ENCODE results near the gene ARL9. TPM values are rescaled to one million over a fixed set of nuclear protein-coding genes. Genes with fewer than 3 reads are reported as not detected.
A peak's percentile ranks its signal among the peaks of the same experiment; 100 is the strongest.

ARL9 gene
- total and polyA plus RNA-seq, 9 of the 15 experiments (the other 6 are each of a cell fraction or from before 2014, with no cell fraction given): 0.10 to 0.15 (median 0.11) TPM; not detected in 6

DNA sequence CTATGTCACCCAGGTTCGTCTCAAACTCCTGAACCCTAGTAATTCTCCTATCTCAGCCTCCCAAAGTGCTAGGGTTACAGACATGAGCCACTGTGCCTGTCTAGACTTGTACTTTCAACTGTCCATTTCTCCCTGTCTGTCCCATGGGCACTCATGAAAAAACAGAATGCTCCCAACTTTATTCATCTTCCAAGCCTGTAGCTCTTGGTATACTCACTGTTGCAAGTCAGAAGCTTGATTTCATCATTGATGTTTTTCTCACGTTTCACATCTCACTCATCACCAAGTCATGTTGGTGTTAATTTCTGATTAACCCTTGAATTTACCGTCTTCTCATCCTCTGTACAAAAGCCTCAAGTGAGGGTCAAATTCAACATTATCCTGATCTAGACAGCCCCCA lies 45.5 kb upstream of the ARL9 start:
- H4K20me1 ChIP-seq (replicated peaks; ENCODE audit: control insufficient read depth, insufficient read depth, low read length): no peaks in the 10 kb centered on the region
- H3K4me1 ChIP-seq (replicated peaks in 1 of 2; ENCODE audit: control insufficient read depth in 2 of 2, insufficient read depth in 2 of 2, low read length in 2 of 2): peaks cover 0 to 9% of the 10 kb centered on the region in 2 experiments; a peak in 3 of 5 replicates
- FAIRE-seq: no peak
- no peak overlapping the region for H3K9ac ChIP-seq (ENCODE audit: insufficient read depth in 1 of 2, low read depth in 2 of 2, low read length in 2 of 2)
- H3K27me3 ChIP-seq (ENCODE audit: control insufficient read depth in 2 of 2, insufficient read depth in 2 of 2, low read length in 2 of 2): no peaks in the 10 kb centered on the region
- ChIA-PET CTCF (ENCODE audit: low intra/inter-chr PET ratio) (no interaction called here), POLR2A (no interaction called here)
- WGBS (ENCODE audit: insufficient coverage, low coverage, missing lambda C conversion rate): 66% methylated on average over 3 of the region's 3 CpGs
- intact Hi-C loops (cut with micrococcal nuclease) (no loop called here), in situ Hi-C loops (cut with MboI) (no loop called here)
- no peak for DNase-seq (ENCODE audit: extremely low read depth in 1 of 4, low spot score in 3 of 4)
- H3K27ac ChIP-seq (ENCODE audit: extremely low read depth, low read depth, low read length): no peak overlapping the region; the same call in 2 of the 3 replicates
- ATAC-seq: no peak
- peaks cover 94% of the 10 kb centered on the region for H3K36me3 ChIP-seq (ENCODE audit: control insufficient read depth, insufficient read depth, low read length)
- no peak overlapping the region for H2AFZ ChIP-seq (ENCODE audit: low read depth, low read length)
- H3K9me1 ChIP-seq (ENCODE audit: control insufficient read depth, insufficient read depth, low read length): no peaks in the 10 kb centered on the region
- no peak overlapping the region for H3K4me2 ChIP-seq (ENCODE audit: insufficient read depth, low read length)
- no peaks in the 10 kb centered on the region for H3K9me3 ChIP-seq (replicated peaks; ENCODE audit: control insufficient read depth, insufficient read depth, low read depth, low read length)
- H3K4me3 ChIP-seq: no peak overlapping the region
- no TSS peak for BruUV-seq (replicated peaks)
- peaks cover 33% of the 10 kb centered on the region for H3K79me2 ChIP-seq (ENCODE audit: control insufficient read depth, insufficient read depth, low read length)
- TF ChIP-seq CEBPB (tag; IDR thresholded peaks at IDR 0.05) (0 out of 2 replicates have a peak, but pooled peaks have one; percentile 28), KLF13 (tag; IDR thresholded peaks at IDR 0.05; ENCODE audit: borderline replicate concordance, low read depth) (no peak), TRIM28 (IDR thresholded peaks at IDR 0.05) (no peak), ZNF778 (CRISPR knock-in tag; IDR thresholded peaks at IDR 0.05) (no peak), ZNF184 (CRISPR knock-in tag; IDR thresholded peaks at IDR 0.05) (no peak), EP400 (IDR thresholded peaks at IDR 0.05) (no peak), TEAD4 (IDR thresholded peaks at IDR 0.05; ENCODE audit: low read length) (no peak), TEAD4 (CRISPR knock-in tag; IDR thresholded peaks at IDR 0.05; ENCODE audit: borderline replicate concordance) (no peak), ZNF282 (CRISPR knock-in tag; IDR thresholded peaks at IDR 0.05) (no peak), CEBPG (CRISPR knock-in tag; IDR thresholded peaks at IDR 0.05) (no peak; the same call in 1 of the 2 replicates), CEBPG (tag; conservative IDR thresholded peaks at IDR 0.05 in 1 of 2, IDR thresholded peaks at IDR 0.05 in 1 of 2) (peak; percentile 42 to 83; a peak in 3 of 4 replicates), MEIS2 (IDR thresholded peaks at IDR 0.05; ENCODE audit: partially characterized antibody) (peak; percentile 71), ZNF263 (CRISPR knock-in tag; IDR thresholded peaks at IDR 0.05; ENCODE audit: borderline replicate concordance) (no peak), ZFPM2 (CRISPR knock-in tag; IDR thresholded peaks at IDR 0.05) (no peak), POLR2G (IDR thresholded peaks at IDR 0.05; ENCODE audit: low read depth, low read length) (0 out of 2 replicates have a peak, but pooled peaks have one; percentile 16)
- TF ChIP-seq, protein P1, sequence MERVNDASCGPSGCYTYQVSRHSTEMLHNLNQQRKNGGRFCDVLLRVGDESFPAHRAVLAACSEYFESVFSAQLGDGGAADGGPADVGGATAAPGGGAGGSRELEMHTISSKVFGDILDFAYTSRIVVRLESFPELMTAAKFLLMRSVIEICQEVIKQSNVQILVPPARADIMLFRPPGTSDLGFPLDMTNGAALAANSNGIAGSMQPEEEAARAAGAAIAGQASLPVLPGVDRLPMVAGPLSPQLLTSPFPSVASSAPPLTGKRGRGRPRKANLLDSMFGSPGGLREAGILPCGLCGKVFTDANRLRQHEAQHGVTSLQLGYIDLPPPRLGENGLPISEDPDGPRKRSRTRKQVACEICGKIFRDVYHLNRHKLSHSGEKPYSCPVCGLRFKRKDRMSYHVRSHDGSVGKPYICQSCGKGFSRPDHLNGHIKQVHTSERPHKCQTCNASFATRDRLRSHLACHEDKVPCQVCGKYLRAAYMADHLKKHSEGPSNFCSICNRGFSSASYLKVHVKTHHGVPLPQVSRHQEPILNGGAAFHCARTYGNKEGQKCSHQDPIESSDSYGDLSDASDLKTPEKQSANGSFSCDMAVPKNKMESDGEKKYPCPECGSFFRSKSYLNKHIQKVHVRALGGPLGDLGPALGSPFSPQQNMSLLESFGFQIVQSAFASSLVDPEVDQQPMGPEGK (CRISPR knock-in tag; IDR thresholded peaks at IDR 0.05; ENCODE audit: borderline replicate concordance): no peak
- TF ChIP-seq, protein P2, sequence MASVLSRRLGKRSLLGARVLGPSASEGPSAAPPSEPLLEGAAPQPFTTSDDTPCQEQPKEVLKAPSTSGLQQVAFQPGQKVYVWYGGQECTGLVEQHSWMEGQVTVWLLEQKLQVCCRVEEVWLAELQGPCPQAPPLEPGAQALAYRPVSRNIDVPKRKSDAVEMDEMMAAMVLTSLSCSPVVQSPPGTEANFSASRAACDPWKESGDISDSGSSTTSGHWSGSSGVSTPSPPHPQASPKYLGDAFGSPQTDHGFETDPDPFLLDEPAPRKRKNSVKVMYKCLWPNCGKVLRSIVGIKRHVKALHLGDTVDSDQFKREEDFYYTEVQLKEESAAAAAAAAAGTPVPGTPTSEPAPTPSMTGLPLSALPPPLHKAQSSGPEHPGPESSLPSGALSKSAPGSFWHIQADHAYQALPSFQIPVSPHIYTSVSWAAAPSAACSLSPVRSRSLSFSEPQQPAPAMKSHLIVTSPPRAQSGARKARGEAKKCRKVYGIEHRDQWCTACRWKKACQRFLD (CRISPR knock-in tag; IDR thresholded peaks at IDR 0.05): no peak
- TF ChIP-seq, protein P3, sequence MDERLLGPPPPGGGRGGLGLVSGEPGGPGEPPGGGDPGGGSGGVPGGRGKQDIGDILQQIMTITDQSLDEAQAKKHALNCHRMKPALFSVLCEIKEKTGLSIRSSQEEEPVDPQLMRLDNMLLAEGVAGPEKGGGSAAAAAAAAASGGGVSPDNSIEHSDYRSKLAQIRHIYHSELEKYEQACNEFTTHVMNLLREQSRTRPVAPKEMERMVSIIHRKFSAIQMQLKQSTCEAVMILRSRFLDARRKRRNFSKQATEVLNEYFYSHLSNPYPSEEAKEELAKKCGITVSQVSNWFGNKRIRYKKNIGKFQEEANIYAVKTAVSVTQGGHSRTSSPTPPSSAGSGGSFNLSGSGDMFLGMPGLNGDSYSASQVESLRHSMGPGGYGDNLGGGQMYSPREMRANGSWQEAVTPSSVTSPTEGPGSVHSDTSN (CRISPR knock-in tag; IDR thresholded peaks at IDR 0.05; ENCODE audit: low read depth): no peak
- TF ChIP-seq, protein P3 (tag; conservative IDR thresholded peaks at IDR 0.05; ENCODE audit: low read depth): 0 out of 2 replicates have a peak, but pooled peaks have one; percentile 17

Data from K562 (cell line).